OCI-LY7 (cell line): ENCODE results near the gene RASSF5. TPM values are rescaled to one million over a fixed set of nuclear protein-coding genes. Genes with fewer than 3 reads are reported as not detected.

ENCODE experiments used
- microRNA-seq: library from miRNA; unstranded; fragments of <30 nt; microRNA quantifications from one replicate; pipeline ENCODE4 v1.2.0, GENCODE V29; 2022; ENCODE audit warnings: borderline replicate concordance
- small RNA-seq: library from RNA; depleted of rRNA; stranded (forward); fragments of <200 nt; gene quantifications from one replicate; pipeline ENCODE3, GENCODE V24; 2014
- total RNA-seq, 2 experiments: library from RNA; depleted of rRNA in 1 of 2; stranded (reverse); fragments of >200 nt in 1 of 2; shearing (Covaris generic) in 1 of 2; gene quantifications; 2 replicates each; pipeline ENCODE4 v1.2.3, GENCODE V29; 2014 to 2022

The RASSF5 gene
- total RNA-seq, 2 experiments from 2014 or later, result 19.8 to 25.7 TPM

Small RNAs within 50 kb of the gene (microRNA-seq; reads per million reads assigned to microRNA genes)
- gene MIR6769B, result not detected

Small RNAs within 50 kb of the gene (small RNA-seq; reads per million reads assigned to genes)
- not detected for gene MIR6769B

Other genes starting within 250 kb of the RASSF5 start
- 23.8 and 23.9 TPM in 2 replicates for gene IKBKE, start 37.1 kb upstream of the RASSF5 start, total RNA-seq (2014; rRNA removed; shearing (Covaris generic))
- 34.4 and 38.5 TPM in 2 replicates for gene IKBKE, start 37.1 kb upstream of the RASSF5 start, total RNA-seq (2022)
- 85.4 and 89.3 TPM in 2 replicates for gene EIF2D, start 104.9 kb downstream of the RASSF5 start, total RNA-seq (2014; rRNA removed; shearing (Covaris generic))
- 68.6 and 72.3 TPM in 2 replicates for gene EIF2D, start 104.9 kb downstream of the RASSF5 start, total RNA-seq (2022)
- gene DYRK3, start 128.0 kb downstream of the RASSF5 start, total RNA-seq (2014; rRNA removed; shearing (Covaris generic)), result 9.7 and 9.8 TPM in 2 replicates
- 9.4 and 10.9 TPM in 2 replicates for gene DYRK3, start 128.0 kb downstream of the RASSF5 start, total RNA-seq (2022)
- gene MAPKAPK2, start 177.4 kb downstream of the RASSF5 start, total RNA-seq (2014; rRNA removed; shearing (Covaris generic)), result 14.5 and 16.3 TPM in 2 replicates
- gene MAPKAPK2, start 177.4 kb downstream of the RASSF5 start, total RNA-seq (2022), result 39.9 and 46.5 TPM in 2 replicates